Thoracic aorta (tissue), 2 donors: ENCODE measurements around the gene CYP1A1. TPM values are rescaled to one million over a fixed set of nuclear protein-coding genes. Genes with fewer than 3 reads are reported as not detected.

Experiments used
- ATAC-seq: fragments of 150-250 bp; one replicate; pipeline ENCODE4 v1.8.0; 2017; ENCODE audit warnings: low read depth; ENCODE audit not compliant: insufficient number of reproducible peaks, low FRiP score
- DNase-seq: peaks from one replicate; pipeline ENCODE4 v3.0.0-alpha.2; 2020; ENCODE audit warnings: low spot score
- H3K27ac ChIP-seq, 2 donors: fragments of 200-600 bp; sonication (generic); 1 replicate in 1 of 2; 2 replicates in 1 of 2; pipeline ENCODE4 v1.5.1; 2016; ENCODE audit warnings: mild to moderate bottlenecking in 2 of 2, moderate library complexity in 2 of 2
- H3K27me3 ChIP-seq: fragments of 200-600 bp; sonication (generic); replicated peaks from 2 replicates; pipeline ENCODE4 v1.6.0; 2016; ENCODE audit warnings: mild to moderate bottlenecking; ENCODE audit not compliant: insufficient read depth
- H3K36me3 ChIP-seq: fragments of 200-600 bp; sonication (generic); one replicate; pipeline ENCODE4 v1.5.1; 2016
- H3K4me1 ChIP-seq, 2 donors: fragments of 200-600 bp; sonication (generic); 1 replicate in 1 of 2; 2 replicates in 1 of 2; pipeline versions ENCODE4 v1.5.1 to v1.6.0; 2016; ENCODE audit warnings: low read depth in 2 of 2, mild to moderate bottlenecking in 1 of 2; ENCODE audit not compliant: control insufficient read depth in 1 of 2
- H3K4me3 ChIP-seq: fragments of 200-600 bp; sonication (generic); 2 replicates; pipeline ENCODE4 v1.5.1; 2016; ENCODE audit warnings: mild to moderate bottlenecking
- H3K9me3 ChIP-seq: fragments of 200-600 bp; sonication (generic); 2 replicates; pipeline ENCODE4 v1.5.1; 2016
- CTCF ChIP-seq: fragments of 200-600 bp; sonication (generic); IDR thresholded peaks from one replicate; pipeline ENCODE4 v1.5.1; 2019; ENCODE audit warnings: antibody characterized with exemption
- total RNA-seq, 2 donors: library from RNA; depleted of rRNA; stranded (reverse); fragments of >200 nt; gene quantifications; one replicate each; pipeline versions ENCODE4 v1.1.0 to v1.2.3, GENCODE V29; 2016

Gene CYP1A1
- total RNA-seq, 2 donors from 2014 or later: 0.54 TPM; not detected in 1

DNA sequence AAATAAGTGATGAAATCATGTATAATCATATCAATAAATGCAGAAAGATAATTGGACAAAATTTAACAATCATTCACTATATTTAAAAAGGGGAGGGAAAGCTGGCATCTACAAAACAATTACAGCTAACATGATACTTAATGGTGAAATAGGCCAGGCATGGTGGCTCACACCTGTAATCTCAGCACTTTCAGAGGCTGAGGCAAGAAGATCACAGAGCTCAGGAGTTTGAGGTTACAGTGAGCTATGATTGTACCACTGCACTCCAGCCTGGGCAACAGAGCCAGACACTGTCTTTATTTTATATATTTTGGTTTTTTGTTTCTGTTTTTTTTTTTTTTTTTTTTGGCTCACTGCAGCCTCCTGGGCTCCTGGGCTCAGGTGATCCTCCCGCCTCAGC lies 41.6 kb downstream of the CYP1A1 start:
- Histone ChIP-seq H3K36me3 (peaks cover 17% of the 10 kb centered on the region), H3K9me3 (no peaks in the 10 kb centered on the region), H3K4me1 (no peaks in the 10 kb centered on the region), H3K27ac (no peak overlapping the region), H3K4me3 (no peak overlapping the region), H3K27me3 (no peaks in the 10 kb centered on the region)
- ATAC-seq: no peak
- DNase-seq: no peak
- TF ChIP-seq CTCF: no peak

DNA sequence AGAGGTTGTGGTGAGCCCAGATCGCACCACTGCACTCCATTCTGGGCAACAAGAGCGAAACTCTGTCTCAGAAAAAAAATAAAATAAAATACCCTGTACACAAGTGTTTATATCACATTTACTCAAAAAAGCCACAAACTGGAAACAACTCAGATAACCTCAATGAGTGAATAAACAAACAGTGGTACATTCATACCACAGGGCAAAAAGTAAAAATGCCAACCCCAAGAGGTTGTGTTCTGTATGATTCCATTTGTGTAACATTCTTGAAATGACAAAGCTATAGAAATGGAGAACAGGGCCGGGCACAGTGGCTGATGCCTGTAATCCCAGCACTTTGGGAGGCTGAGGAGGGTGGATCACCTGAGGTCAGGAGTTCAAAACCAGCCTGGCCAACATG lies 42.4 kb downstream of the CYP1A1 start:
- Histone ChIP-seq H3K36me3 (peaks cover 17% of the 10 kb centered on the region), H3K9me3 (no peaks in the 10 kb centered on the region), H3K4me1 (no peaks in the 10 kb centered on the region), H3K27me3 (no peaks in the 10 kb centered on the region), H3K27ac (no peak overlapping the region), H3K4me3 (no peak overlapping the region)
- ATAC-seq (no peak), DNase-seq (no peak)
- TF ChIP-seq CTCF: no peak

- no peaks in the 10 kb centered on the region for H3K4me1 ChIP-seq
- TF ChIP-seq CTCF: no peak
Measured at GRCh38 chr15:74680456-74680855, 44.9 kb downstream of the CYP1A1 start.

GRCh38 chr15:74676801-74677200 lies 48.5 kb downstream of the CYP1A1 start:
- no peak for TF ChIP-seq CTCF
- no peaks in the 10 kb centered on the region for H3K27me3 ChIP-seq
- DNase-seq (no peak), ATAC-seq (no peak)
- no peak overlapping the region for H3K27ac ChIP-seq
- no peak overlapping the region for H3K4me3 ChIP-seq
- no peaks in the 10 kb centered on the region for H3K4me1 ChIP-seq
- H3K36me3 ChIP-seq: peaks cover 14% of the 10 kb centered on the region
- no peaks in the 10 kb centered on the region for H3K9me3 ChIP-seq

More at GRCh38 chr15:74680456-74680855, 44.9 kb downstream of the CYP1A1 start:
- H3K4me3 ChIP-seq: no peak overlapping the region
- no peak overlapping the region for H3K27ac ChIP-seq
- H3K36me3 ChIP-seq: peaks cover 10% of the 10 kb centered on the region
- no peaks in the 10 kb centered on the region for H3K9me3 ChIP-seq
- ATAC-seq (no peak), DNase-seq (no peak)
- H3K27me3 ChIP-seq: no peaks in the 10 kb centered on the region

GRCh38 chr15:74674161-74674560 lies 51.2 kb downstream of the CYP1A1 start:
- H3K27ac ChIP-seq: no peak overlapping the region
- no peaks in the 10 kb centered on the region for H3K27me3 ChIP-seq
- H3K4me1 ChIP-seq: no peaks in the 10 kb centered on the region
- H3K9me3 ChIP-seq: no peaks in the 10 kb centered on the region
- ATAC-seq (no peak), DNase-seq (no peak)
- peaks cover 23% of the 10 kb centered on the region for H3K36me3 ChIP-seq
- no peak for TF ChIP-seq CTCF
- H3K4me3 ChIP-seq: no peak overlapping the region
